Uterus (tissue), 4 donors: ENCODE data around the gene IRGQ. TPM values are rescaled to one million over a fixed set of nuclear protein-coding genes. Genes with fewer than 3 reads are reported as not detected.

Source experiments
- DNase-seq, 2 donors: peaks; one replicate each; pipeline ENCODE4 v3.0.0-alpha.2; 2019 to 2020
- H3K27ac ChIP-seq, 2 donors: fragments of 200-600 bp; sonication (generic); 1 replicate in 1 of 2; 2 replicates in 1 of 2; pipeline ENCODE4 v1.5.1; 2016 to 2018
- H3K27me3 ChIP-seq, 2 donors: fragments of 200-600 bp; sonication (generic); one replicate each; pipeline ENCODE4 v1.5.1; 2018 to 2019; ENCODE audit warnings: control low read depth in 1 of 2
- H3K36me3 ChIP-seq, 2 donors: fragments of 200-600 bp; sonication (generic); one replicate each; pipeline ENCODE4 v1.5.1; 2019; ENCODE audit warnings: control low read depth in 1 of 2
- H3K4me1 ChIP-seq, 2 donors: fragments of 200-600 bp; sonication (generic); one replicate each; pipeline ENCODE4 v1.5.1; 2018 to 2019; ENCODE audit warnings: control low read depth in 1 of 2
- H3K4me3 ChIP-seq, 2 donors: fragments of 200-600 bp; sonication (generic); 1 replicate in 1 of 2; 2 replicates in 1 of 2; pipeline ENCODE4 v1.5.1; 2018 to 2019; ENCODE audit warnings: mild to moderate bottlenecking in 1 of 2
- H3K9me3 ChIP-seq, 2 donors: fragments of 200-600 bp; sonication (generic); one replicate each; pipeline ENCODE4 v1.5.1; 2019; ENCODE audit warnings: control low read depth in 1 of 2
- CTCF ChIP-seq, 4 experiments: fragments of 200-600 bp in 2 of 4; fragments of 450-650 bp in 2 of 4; sonication (generic) in 2 of 4; IDR thresholded peaks; one replicate each; pipeline ENCODE4 v1.5.1; 2016 to 2019; ENCODE audit warnings: antibody characterized with exemption in 4 of 4, mild to moderate bottlenecking in 2 of 4, moderate library complexity in 1 of 4
- POLR2A ChIP-seq, 2 donors: fragments of 450-650 bp; IDR thresholded peaks; one replicate each; pipeline ENCODE4 v1.6.1; 2016; ENCODE audit warnings: antibody characterized with exemption in 2 of 2, mild to moderate bottlenecking in 1 of 2, moderate library complexity in 1 of 2
- intact Hi-C: fragments of 100-400 bp; cut with DNase I; formaldehyde crosslinking; loops from one replicate; pipeline ENCODE4 v1.15.1; 2023; ENCODE audit warnings: low total_unique reads
- total RNA-seq, 4 donors: library from RNA; depleted of rRNA in 3 of 4; stranded (reverse); fragments of >200 nt in 3 of 4; gene quantifications; one replicate each; pipeline versions ENCODE4 v1.1.0 to v1.2.4, GENCODE V29; 2014 to 2023
- donor health status: DM: yes; HTN: yes; CAD: no.

The IRGQ gene
- total RNA-seq, 4 donors from 2014 or later, result 4.1 to 31.0 (median 17.2) TPM

GRCh38 chr19:43581467-43581866 lies 14.5 kb downstream of the IRGQ start:
- TF ChIP-seq POLR2A (IDR thresholded peaks at IDR 0.05), result no peak
- no peak for TF ChIP-seq CTCF (IDR thresholded peaks at IDR 0.05)
- Histone ChIP-seq H3K4me3 (peak overlapping the region in 1 of 2 donors; percentile 52), H3K27ac (peak overlapping the region; percentile 80 to 84)

GRCh38 chr19:43578787-43579186 lies 17.1 kb downstream of the IRGQ start:
- Histone ChIP-seq H3K9me3 (no peaks in the 10 kb centered on the region), H3K4me1 (peaks cover 5 to 13% of the 10 kb centered on the region in 2 donors), H3K27ac (no peak overlapping the region), H3K36me3 (no peaks in the 10 kb centered on the region), H3K4me3 (no peak overlapping the region), H3K27me3 (no peaks in the 10 kb centered on the region)
- no peak for DNase-seq
- TF ChIP-seq CTCF (IDR thresholded peaks at IDR 0.05), result no peak
- no peak for TF ChIP-seq POLR2A (IDR thresholded peaks at IDR 0.05)
- intact Hi-C loops, result loop anchor here (5.0 kb wide), 1 partner anchor 89 kb away; no protein-coding TSS in a partner anchor

More at GRCh38 chr19:43581467-43581866, 14.5 kb downstream of the IRGQ start:
- Histone ChIP-seq H3K4me1 (peaks cover 5 to 8% of the 10 kb centered on the region in 2 donors), H3K27me3 (no peaks in the 10 kb centered on the region), H3K36me3 (no peaks in the 10 kb centered on the region), H3K9me3 (no peaks in the 10 kb centered on the region)
- no peak for DNase-seq
- intact Hi-C loops, result no loop called here

- H3K27ac ChIP-seq, result peak overlapping the region; percentile 79 to 85
- no peaks in the 10 kb centered on the region for H3K9me3 ChIP-seq
- no peak for DNase-seq
Observed at GRCh38 chr19:43575955-43576878, 19.7 kb downstream of the IRGQ start.

GRCh38 chr19:43575156-43575950 lies 20.6 kb downstream of the IRGQ start, which contains the start of the genes PINLYP and XRCC1:
Gene PINLYP, plus strand, starts transcription at chr19:43575801. Its CDS starts 1,391 bp downstream, at chr19:43577192.
Gene XRCC1, minus strand, starts transcription at chr19:43575527. Its CDS starts 69 bp downstream, at chr19:43575458.
- no peaks in the 10 kb centered on the region for H3K27me3 ChIP-seq
- H3K27ac ChIP-seq, result peak within 1 kb of the TSS; percentile 85 to 89
- no peaks in the 10 kb centered on the region for H3K36me3 ChIP-seq
- H3K4me3 ChIP-seq, result peak within 1 kb of the TSS; percentile 79 to 95
- H3K4me1 ChIP-seq, result peaks cover 0 to 5% of the 10 kb centered on the region in 2 donors
- TF ChIP-seq POLR2A (IDR thresholded peaks at IDR 0.05) (peak; percentile 55 to 67), CTCF (IDR thresholded peaks at IDR 0.05) (no peak)
- intact Hi-C loops, result loop anchor here (5.0 kb wide), 1 partner anchor 92 kb away; no protein-coding TSS in a partner anchor
- DNase-seq, result peak; percentile 97 to 98
- no peaks in the 10 kb centered on the region for H3K9me3 ChIP-seq

More at GRCh38 chr19:43575955-43576878, 19.7 kb downstream of the IRGQ start:
- TF ChIP-seq CTCF (IDR thresholded peaks at IDR 0.05) (no peak), POLR2A (IDR thresholded peaks at IDR 0.05) (no peak)
- H3K4me1 ChIP-seq, result peaks cover 0 to 8% of the 10 kb centered on the region in 2 donors
- H3K4me3 ChIP-seq, result peak overlapping the region; percentile 79 to 95
- H3K27me3 ChIP-seq, result no peaks in the 10 kb centered on the region
- no peaks in the 10 kb centered on the region for H3K36me3 ChIP-seq
- intact Hi-C loops, result loop anchor here (5.0 kb wide), 1 partner anchor 91 kb away; no protein-coding TSS in a partner anchor
